GM21367 (cell line): ENCODE results near the gene SLC22A12.

Experiments used
- ATAC-seq: cut with Tn5 transposase; IDR thresholded peaks from one replicate; pipeline ENCODE4 v1.9.1; 2021; ENCODE audit not compliant: unreplicated experiment

The SLC22A12 gene

GRCh38 chr11:64562723-64563351 is 28.2 kb upstream of the SLC22A12 start:
- ATAC-seq, result no peak

DNA sequence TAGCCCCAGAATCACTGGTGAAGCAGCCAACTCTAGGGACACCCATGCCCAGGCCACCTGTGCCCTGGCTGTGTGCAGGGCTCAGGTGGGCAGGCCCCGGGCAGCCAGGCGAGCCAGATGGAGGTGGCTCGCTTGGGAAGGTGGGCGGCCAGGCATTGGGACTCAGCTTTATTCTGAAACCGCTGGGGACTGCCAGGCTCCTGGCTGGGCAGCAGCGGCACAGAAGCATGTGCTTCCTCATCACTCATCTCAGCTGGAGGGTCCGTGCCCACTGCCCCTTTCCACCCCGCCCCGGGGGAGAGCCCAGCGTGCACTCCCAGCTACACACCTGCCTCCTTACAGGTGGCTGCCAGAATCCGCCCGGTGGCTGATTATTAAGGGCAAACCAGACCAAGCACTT is 27.1 kb upstream of the SLC22A12 start:
- no peak for ATAC-seq

DNA sequence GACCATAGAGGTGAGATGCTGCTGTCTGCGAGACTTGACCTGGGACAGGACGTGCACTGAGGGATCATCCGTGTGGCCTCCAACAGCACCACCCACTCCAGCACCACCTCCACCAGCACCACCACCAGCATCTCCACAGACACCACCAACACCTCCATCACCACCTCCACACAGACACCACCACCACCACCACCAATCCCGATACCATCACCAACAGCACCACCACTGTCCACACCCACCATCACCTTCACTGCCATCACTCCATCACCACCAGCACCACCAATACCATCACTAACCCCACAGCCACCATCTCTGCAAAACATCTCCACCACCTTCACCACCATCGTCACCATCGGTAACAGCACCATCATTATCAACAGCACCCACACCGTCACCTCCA is 26.6 kb upstream of the SLC22A12 start:
- ATAC-seq, result no peak

- no peak for ATAC-seq
Measured at GRCh38 chr11:64564947-64565889, 25.8 kb upstream of the SLC22A12 start.

- ATAC-seq, result no peak
Measured at GRCh38 chr11:64566042-64566914, 24.7 kb upstream of the SLC22A12 start.

GRCh38 chr11:64566915-64567891 is 23.8 kb upstream of the SLC22A12 start:
- no peak for ATAC-seq

GRCh38 chr11:64568041-64568571 is 22.9 kb upstream of the SLC22A12 start:
- no peak for ATAC-seq

DNA sequence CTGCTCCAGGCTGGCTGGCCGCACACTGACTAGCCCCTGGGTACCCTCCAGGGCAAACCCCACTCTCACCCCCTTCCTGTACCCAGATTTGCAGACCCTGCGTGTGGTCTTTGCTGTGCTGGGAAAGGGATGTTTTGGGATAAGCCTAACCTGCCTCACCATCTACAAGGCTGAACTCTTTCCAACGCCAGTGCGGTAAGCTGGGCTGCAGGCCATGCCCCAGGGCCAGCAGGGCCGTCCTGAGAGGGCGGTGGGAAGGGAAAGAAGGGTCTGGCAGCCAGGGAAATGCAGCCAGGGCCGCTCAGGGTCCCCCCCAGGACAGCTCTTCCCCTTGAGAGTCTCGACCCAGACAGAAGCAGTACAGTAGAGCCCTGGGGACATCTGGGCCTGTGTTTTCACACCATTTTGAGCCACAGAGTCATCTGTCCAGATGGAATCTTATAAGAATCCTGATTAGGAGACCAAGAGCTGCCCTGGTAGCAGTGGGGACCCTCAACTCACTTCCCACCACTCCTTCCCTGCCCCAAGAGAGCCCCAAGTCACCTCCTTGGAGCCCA is 22.4 kb upstream of the SLC22A12 start:
- no peak for ATAC-seq

DNA sequence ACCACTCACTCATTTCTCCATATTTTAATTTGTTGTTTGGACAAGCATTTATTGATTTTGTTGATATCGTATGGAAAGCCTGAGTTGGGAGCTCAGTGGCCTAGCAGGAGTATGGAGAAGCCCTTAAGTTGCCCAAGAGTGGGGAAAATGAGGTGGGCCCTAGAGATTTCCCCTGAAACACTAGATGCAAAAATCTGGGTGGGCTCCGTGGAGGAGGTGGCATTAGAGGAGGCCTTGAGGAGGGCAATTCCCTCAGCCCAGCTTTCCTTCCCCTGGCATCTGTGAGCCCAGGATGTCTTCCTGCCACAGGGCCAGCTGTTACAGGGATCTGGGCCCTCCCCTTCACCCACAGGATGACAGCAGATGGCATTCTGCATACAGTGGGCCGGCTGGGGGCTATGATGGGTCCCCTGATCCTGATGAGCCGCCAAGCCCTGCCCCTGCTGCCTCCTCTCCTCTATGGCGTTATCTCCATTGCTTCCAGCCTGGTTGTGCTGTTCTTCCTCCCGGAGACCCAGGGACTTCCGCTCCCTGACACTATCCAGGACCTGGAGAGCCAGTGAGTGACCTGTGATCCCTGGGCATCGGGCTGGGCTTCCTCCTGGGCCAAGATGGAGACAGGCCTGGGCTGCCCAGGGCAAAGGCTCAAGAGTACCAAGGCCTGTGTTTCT is 21.6 kb upstream of the SLC22A12 start:
- no peak for ATAC-seq

DNA sequence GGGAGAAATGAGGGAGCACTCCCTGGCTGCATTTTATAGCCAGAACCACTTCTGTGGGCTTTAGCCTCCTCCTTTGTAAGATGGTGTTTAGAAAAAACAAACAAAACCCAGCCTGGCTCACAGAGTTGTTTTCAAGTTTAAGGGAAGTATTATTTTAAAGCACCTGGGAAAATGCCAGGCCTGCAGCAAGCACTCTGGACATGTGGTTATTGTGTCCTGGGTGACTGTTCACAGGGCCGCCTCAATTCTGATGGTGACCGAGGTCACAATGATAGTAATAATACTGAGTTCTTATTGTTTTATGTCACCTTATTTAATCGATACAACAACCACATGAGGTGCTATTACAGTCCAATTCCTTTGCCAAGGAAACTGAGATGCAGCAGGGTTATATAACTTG is 20.7 kb upstream of the SLC22A12 start:
- no peak for ATAC-seq

DNA sequence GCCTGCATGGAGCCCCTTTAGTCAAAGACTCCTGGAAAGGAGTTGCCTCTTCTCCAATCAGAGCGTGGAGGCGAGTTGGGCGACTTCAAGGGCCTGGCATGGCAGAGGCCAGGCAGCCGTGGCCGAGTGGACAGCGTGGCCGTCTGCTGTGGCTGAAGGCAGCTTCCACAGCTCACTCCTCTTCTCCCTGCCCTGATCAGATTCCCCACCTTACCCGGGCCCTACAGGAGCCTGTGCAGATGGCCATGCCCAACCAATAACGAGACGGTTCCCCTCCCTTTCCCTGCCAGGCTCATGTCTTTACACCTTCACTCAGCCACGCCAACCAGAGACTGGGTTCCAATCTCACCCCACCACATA is 20.0 kb upstream of the SLC22A12 start:
- ATAC-seq, result no peak

GRCh38 chr11:64571410-64572091 is 19.5 kb upstream of the SLC22A12 start:
- ATAC-seq, result no peak

- no peak for ATAC-seq
Measured at GRCh38 chr11:64572143-64572542, 18.9 kb upstream of the SLC22A12 start.

DNA sequence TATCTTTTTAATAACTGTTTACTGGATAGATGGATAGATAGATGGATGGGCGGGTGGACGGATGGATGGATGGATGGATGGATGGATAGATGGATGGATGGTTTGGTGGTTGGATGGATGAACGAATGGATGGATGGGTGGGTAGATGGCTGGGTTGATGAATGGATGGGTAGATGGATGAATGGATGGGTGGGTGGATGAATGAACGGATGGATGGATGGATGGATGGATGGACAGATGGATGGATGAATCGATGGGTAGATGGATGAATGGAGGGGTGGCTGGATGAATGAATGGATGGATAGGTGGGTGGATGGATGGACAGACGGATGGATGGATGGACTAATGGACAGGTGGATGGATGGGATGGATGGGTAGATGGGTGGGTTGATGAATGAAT is 13.8 kb upstream of the SLC22A12 start:
- no peak for ATAC-seq

GRCh38 chr11:64580412-64580811 is 10.6 kb upstream of the SLC22A12 start:
- ATAC-seq, result no peak

DNA sequence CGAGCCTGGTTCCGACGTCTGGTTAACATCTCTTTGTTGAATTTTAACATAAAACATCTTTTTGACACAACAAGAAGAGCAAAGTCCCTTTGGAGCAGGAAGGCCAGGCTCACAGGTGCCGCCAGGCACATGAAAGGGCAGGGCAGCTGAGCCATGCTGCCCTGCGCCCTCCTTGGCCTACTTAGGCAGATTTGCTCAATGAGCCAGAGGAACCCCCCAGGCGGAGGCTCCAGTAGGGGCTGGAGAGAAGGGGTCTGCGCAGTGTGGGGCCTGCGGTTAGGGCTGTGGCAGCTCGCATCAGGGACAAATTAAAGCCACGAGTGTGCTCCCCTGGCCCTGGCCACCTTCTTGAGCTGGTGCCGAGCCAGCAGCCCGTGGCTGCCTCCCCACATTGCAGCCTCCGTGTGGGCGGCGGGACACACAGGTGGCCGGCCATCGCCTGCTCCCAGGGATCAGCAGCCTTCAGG is 9.9 kb upstream of the SLC22A12 start:
- no peak for ATAC-seq

- no peak for ATAC-seq
Measured at GRCh38 chr11:64582885-64583284, 8.1 kb upstream of the SLC22A12 start.
